ENCODE measurements around the gene ARMC8. TPM values are rescaled to one million over a fixed set of nuclear protein-coding genes. Genes with fewer than 3 reads are reported as not detected.

ARMC8 gene
- total RNA-seq, 2 experiments from 2014 or later = 48.8 to 57.1 TPM

DNA sequence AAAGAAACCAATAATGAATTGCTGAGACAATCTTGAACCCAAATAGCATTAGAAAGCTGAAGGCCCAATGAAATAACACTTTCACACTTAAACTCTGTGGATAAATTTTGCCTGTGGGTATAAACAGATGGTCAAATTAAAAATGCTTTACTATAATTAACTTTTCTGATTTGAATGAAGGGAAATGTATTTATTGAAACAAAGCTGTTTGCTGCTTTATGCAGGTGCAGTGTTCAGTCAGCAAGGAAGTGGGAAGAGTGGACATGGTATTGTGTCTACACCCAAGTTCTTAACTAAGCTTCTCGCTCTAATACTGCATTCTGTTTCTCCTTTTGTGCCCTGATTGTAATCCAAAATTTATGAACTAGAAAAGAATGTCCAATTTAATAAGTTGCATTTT lies 110.8 kb downstream of the ARMC8 start:
- ChIA-PET CTCF (ENCODE audit: unreplicated experiment) (no interaction called here), POLR2A (interaction anchor here (0.5 to 0.7 kb wide), 2 partner anchors 73 to 121 kb away, joined by 3 to 9 read pairs; no protein-coding TSS in a partner anchor)
- no peaks in the 10 kb centered on the region for H3K79me2 ChIP-seq (ENCODE audit: insufficient read depth, low read depth, low read length)
- peaks cover 47% of the 10 kb centered on the region for H3K4me1 ChIP-seq (ENCODE audit: insufficient read depth, low read length, poor library complexity, severe bottlenecking)
- no peaks in the 10 kb centered on the region for H3K9me3 ChIP-seq (ENCODE audit: low read length)
- H4K20me1 ChIP-seq (ENCODE audit: insufficient read depth, low read length) = no peaks in the 10 kb centered on the region
- no peak overlapping the region for H2AFZ ChIP-seq (ENCODE audit: low read length)
- H3K27ac ChIP-seq (ENCODE audit: low read depth, low read length, poor library complexity, severe bottlenecking) = peak overlapping the region; percentile 77
- no TSS peak for BruUV-seq (replicated peaks)
- H3K4me2 ChIP-seq (ENCODE audit: low read length) = peak overlapping the region; percentile 72
- H3K9me2 ChIP-seq (ENCODE audit: insufficient read depth, low read length) = no peaks in the 10 kb centered on the region
- peak overlapping the region; percentile 47 for H3K4me3 ChIP-seq (ENCODE audit: low read depth, low read length, poor library complexity, severe bottlenecking)
- peaks cover 54% of the 10 kb centered on the region for H3K36me3 ChIP-seq (ENCODE audit: insufficient read depth, low read length)
- no peak for TF ChIP-seq EZH2phosphoT487 (IDR thresholded peaks at IDR 0.05; ENCODE audit: borderline replicate concordance, low read depth, low read length)
- TF ChIP-seq, protein P1, sequence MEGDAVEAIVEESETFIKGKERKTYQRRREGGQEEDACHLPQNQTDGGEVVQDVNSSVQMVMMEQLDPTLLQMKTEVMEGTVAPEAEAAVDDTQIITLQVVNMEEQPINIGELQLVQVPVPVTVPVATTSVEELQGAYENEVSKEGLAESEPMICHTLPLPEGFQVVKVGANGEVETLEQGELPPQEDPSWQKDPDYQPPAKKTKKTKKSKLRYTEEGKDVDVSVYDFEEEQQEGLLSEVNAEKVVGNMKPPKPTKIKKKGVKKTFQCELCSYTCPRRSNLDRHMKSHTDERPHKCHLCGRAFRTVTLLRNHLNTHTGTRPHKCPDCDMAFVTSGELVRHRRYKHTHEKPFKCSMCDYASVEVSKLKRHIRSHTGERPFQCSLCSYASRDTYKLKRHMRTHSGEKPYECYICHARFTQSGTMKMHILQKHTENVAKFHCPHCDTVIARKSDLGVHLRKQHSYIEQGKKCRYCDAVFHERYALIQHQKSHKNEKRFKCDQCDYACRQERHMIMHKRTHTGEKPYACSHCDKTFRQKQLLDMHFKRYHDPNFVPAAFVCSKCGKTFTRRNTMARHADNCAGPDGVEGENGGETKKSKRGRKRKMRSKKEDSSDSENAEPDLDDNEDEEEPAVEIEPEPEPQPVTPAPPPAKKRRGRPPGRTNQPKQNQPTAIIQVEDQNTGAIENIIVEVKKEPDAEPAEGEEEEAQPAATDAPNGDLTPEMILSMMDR (conservative IDR thresholded peaks at IDR 0.05; ENCODE audit: low read length) = no peak
- intact Hi-C loops (cut with micrococcal nuclease; ENCODE audit: unreplicated experiment) = no loop called here
- DNase-seq (ENCODE audit: low spot score) = peak; percentile 58

DNA sequence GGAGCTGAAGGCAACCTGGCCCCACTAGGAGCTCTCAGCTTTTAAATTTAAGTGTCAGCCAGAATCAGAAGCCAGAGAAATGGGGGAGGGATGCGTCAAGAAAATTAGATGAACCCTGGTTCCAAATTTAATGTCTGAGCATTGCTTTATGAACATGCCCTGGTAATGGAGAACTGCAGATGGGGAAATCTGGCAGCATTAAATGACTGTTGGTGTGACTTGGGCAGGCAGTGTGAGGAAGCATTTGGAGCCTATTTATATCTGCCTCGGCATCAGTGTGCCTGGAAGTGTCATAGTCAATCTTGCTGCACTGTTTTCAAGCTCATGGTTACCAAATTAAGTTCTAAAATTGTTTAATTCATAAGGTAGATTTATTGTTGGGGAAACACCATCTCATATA lies 113.5 kb downstream of the ARMC8 start:
- Histone ChIP-seq H3K9me2 (ENCODE audit: insufficient read depth, low read length) (no peaks in the 10 kb centered on the region), H3K9me3 (ENCODE audit: low read length) (no peaks in the 10 kb centered on the region), H3K4me3 (ENCODE audit: low read depth, low read length, poor library complexity, severe bottlenecking) (no peak overlapping the region), H3K27ac (ENCODE audit: low read depth, low read length, poor library complexity, severe bottlenecking) (no peak overlapping the region), H3K79me2 (ENCODE audit: insufficient read depth, low read depth, low read length) (no peaks in the 10 kb centered on the region), H3K36me3 (ENCODE audit: insufficient read depth, low read length) (peaks cover 30% of the 10 kb centered on the region), H3K4me1 (ENCODE audit: insufficient read depth, low read length, poor library complexity, severe bottlenecking) (peaks cover 40% of the 10 kb centered on the region), H4K20me1 (ENCODE audit: insufficient read depth, low read length) (no peaks in the 10 kb centered on the region), H2AFZ (ENCODE audit: low read length) (no peak overlapping the region), H3K4me2 (ENCODE audit: low read length) (no peak overlapping the region)
- DNase-seq (ENCODE audit: low spot score) = no peak
- ChIA-PET POLR2A (interaction anchor here (0.5 to 0.7 kb wide), 3 partner anchors 117 to 168 kb away, joined by 3 to 5 read pairs (median 3); no protein-coding TSS in a partner anchor), CTCF (ENCODE audit: unreplicated experiment) (no interaction called here)
- intact Hi-C loops (cut with micrococcal nuclease; ENCODE audit: unreplicated experiment) = no loop called here
- no peak for TF ChIP-seq EZH2phosphoT487 (IDR thresholded peaks at IDR 0.05; ENCODE audit: borderline replicate concordance, low read depth, low read length)
- TF ChIP-seq, protein P1 (conservative IDR thresholded peaks at IDR 0.05; ENCODE audit: low read length) = no peak
- no TSS peak for BruUV-seq (replicated peaks)

DNA sequence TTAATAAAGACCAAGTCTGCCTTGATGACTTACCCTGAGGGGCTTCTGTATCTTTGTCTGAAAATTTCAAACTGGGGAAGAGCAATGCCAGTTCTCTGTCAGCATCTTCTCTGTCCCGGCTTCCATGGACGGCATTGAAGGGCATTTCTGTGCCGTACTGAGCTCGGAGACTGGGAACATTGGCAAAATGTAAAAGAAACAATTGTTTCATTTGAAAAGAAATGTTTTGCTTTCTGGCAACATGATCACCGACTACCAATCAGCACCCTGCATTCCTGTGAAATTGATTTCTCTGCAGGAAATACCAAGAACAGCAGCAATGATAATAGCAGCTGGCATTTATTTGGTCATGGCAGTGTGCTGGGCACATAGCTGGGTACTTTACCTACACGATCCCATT lies 116.4 kb downstream of the ARMC8 start:
- POLR2A ChIA-PET = interaction anchor here (1.6 kb wide), 1 partner anchor 13 kb away, joined by 3 read pairs; no protein-coding TSS in a partner anchor
- no peaks in the 10 kb centered on the region for H3K79me2 ChIP-seq (ENCODE audit: insufficient read depth, low read depth, low read length)

More for the DNA sequence above, 116.4 kb downstream of the ARMC8 start:
- H3K4me1 ChIP-seq (ENCODE audit: insufficient read depth, low read length, poor library complexity, severe bottlenecking) = peaks cover 12% of the 10 kb centered on the region
- TF ChIP-seq EZH2phosphoT487 (IDR thresholded peaks at IDR 0.05; ENCODE audit: borderline replicate concordance, low read depth, low read length) = no peak
- TF ChIP-seq, protein P1 (conservative IDR thresholded peaks at IDR 0.05; ENCODE audit: low read length) = no peak
- CTCF ChIA-PET (ENCODE audit: unreplicated experiment) = no interaction called here
- no peak overlapping the region for H2AFZ ChIP-seq (ENCODE audit: low read length)
- no peaks in the 10 kb centered on the region for H4K20me1 ChIP-seq (ENCODE audit: insufficient read depth, low read length)
- no peak overlapping the region for H3K4me2 ChIP-seq (ENCODE audit: low read length)
- no peaks in the 10 kb centered on the region for H3K9me2 ChIP-seq (ENCODE audit: insufficient read depth, low read length)
- H3K27ac ChIP-seq (ENCODE audit: low read depth, low read length, poor library complexity, severe bottlenecking) = no peak overlapping the region
- no peak overlapping the region for H3K4me3 ChIP-seq (ENCODE audit: low read depth, low read length, poor library complexity, severe bottlenecking)
- H3K36me3 ChIP-seq (ENCODE audit: insufficient read depth, low read length) = peaks cover 9% of the 10 kb centered on the region
- peaks cover 4% of the 10 kb centered on the region for H3K9me3 ChIP-seq (ENCODE audit: low read length)
- DNase-seq (ENCODE audit: low spot score) = no peak
- intact Hi-C loops (cut with micrococcal nuclease; ENCODE audit: unreplicated experiment) = no loop called here
- BruUV-seq (replicated peaks) = no TSS peak
